ENCODE measurements around the gene RBP2.

RBP2 gene

DNA sequence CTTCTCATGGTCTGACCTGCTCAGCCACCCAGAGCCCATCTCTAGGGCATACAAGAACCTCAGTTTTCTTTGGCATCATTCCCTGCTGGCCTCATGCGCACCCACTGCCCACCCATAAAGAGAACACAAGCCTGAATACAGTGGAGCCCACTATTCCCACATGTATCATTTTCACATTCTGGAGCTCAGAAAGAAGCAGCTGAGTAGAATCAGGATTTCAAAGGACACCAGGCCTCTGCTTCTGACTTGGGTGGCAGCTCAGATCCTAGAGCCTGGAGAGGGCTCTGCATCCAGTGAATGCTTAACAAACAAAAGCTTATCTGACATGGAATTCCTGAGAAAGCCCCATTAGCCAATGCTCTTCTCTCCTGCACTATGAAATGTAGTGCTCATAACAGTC, 34.7 kb downstream of the RBP2 start:
- peaks cover 0 to 5% of the 10 kb centered on the region in 2 donors for H3K4me1 ChIP-seq (ENCODE audit: control insufficient read depth in 2 of 2, insufficient read depth in 1 of 2, low read depth in 1 of 2, low read length in 2 of 2)
- H3K14ac ChIP-seq (ENCODE audit: low read length) = no peak overlapping the region
- no peak overlapping the region for H2BK5ac ChIP-seq (ENCODE audit: low read length)
- WGBS, 2 donors (ENCODE audit: extremely low coverage in 2 of 2, insufficient read length in 2 of 2, insufficient replicate concordance in 1 of 2) = no CpG with 5 or more reads among the region's 1 CpG
- H2BK15ac ChIP-seq (ENCODE audit: low read length) = no peak overlapping the region
- no peak overlapping the region for H3K23ac ChIP-seq (ENCODE audit: low read depth, low read length, poor library complexity)
- no peak overlapping the region for H2BK12ac ChIP-seq (ENCODE audit: low read length)
- no peak overlapping the region for H4K8ac ChIP-seq (ENCODE audit: low read depth, low read length)
- H2AK5ac ChIP-seq (ENCODE audit: low read depth, low read length) = no peak overlapping the region
- no peak overlapping the region for H2BK120ac ChIP-seq (ENCODE audit: low read depth, low read length)
- no peak overlapping the region for H3K4ac ChIP-seq (ENCODE audit: low read length)
- H3K18ac ChIP-seq (ENCODE audit: low read length) = no peak overlapping the region
- no peak overlapping the region for H4K91ac ChIP-seq (ENCODE audit: low read depth, low read length, poor library complexity)
- peaks cover 0 to 2% of the 10 kb centered on the region in 2 donors for H3K36me3 ChIP-seq (replicated peaks in 1 of 2; ENCODE audit: control insufficient read depth in 2 of 2, insufficient read depth in 2 of 2, low read length in 2 of 2)
- no peak overlapping the region for H3K4me2 ChIP-seq (ENCODE audit: insufficient read depth, low read length, poor library complexity, severe bottlenecking)
- no peak overlapping the region for H3K4me3 ChIP-seq (ENCODE audit: low read length in 2 of 2)
- no peak for DNase-seq (ENCODE audit: low spot score)
- H3K27me3 ChIP-seq (ENCODE audit: control insufficient read depth in 3 of 3, insufficient read depth in 3 of 3, low read depth in 1 of 3, low read length in 3 of 3) = no peaks in the 10 kb centered on the region
- H3K9me3 ChIP-seq (replicated peaks in 1 of 2; ENCODE audit: control insufficient read depth in 2 of 2, insufficient read depth in 1 of 2, low read depth in 1 of 2, low read length in 2 of 2) = no peaks in the 10 kb centered on the region
- H3K79me1 ChIP-seq (ENCODE audit: low read depth, low read length) = no peaks in the 10 kb centered on the region
- H2AFZ ChIP-seq (ENCODE audit: low read length) = no peak overlapping the region
- H3K9ac ChIP-seq (ENCODE audit: low read depth, low read length, poor library complexity) = no peak overlapping the region
- H3K27ac ChIP-seq (replicated peaks; ENCODE audit: low read length) = no peak overlapping the region

DNA sequence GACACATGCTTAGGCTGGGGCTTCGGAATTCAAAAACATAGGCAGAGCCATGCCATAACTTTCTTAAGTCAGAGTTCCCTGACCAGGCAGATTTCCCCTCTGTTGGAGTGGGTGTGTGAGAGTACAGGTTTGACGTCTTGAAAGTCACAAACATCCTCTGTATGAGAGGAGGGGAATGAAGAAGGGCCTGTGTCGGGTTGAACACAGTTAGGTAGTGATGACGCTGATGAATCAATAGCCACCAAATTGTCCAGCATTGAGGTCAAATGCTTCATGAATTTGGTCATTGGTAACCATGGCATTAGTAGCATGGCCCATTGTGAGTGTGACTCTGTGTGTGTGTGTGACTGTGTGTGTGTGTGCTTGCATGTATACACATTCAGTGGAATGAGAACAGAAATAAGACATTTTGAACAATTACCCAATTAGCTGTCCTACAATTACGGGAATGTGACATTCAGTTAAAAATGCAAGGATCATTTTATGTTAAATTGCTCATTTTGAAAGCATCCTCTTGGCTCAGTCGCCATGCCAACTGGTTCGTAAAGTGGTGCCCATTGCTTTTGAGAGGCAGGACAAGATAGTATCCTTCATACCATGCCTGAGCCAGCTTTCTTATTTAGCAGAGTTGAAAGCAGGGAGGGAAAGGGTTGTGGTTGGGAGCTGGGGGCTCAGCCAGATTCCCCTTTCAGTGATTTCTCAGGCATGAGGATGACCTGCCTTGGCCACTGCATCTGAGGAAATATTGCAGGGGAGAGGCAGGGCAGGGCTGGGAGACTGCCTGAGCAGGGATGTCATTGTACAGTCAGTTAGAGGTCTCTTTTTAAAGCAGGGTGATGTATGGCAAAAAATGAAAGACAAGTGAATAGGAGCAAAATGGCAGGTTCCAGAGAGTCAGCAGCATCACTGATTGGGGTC, 35.4 kb downstream of the RBP2 start:
- no peak overlapping the region for H3K4me3 ChIP-seq (ENCODE audit: low read length in 2 of 2)
- no peak overlapping the region for H2AK5ac ChIP-seq (ENCODE audit: low read depth, low read length)
- no peak overlapping the region for H2BK12ac ChIP-seq (ENCODE audit: low read length)
- H2AFZ ChIP-seq (ENCODE audit: low read length) = no peak overlapping the region
- H3K27me3 ChIP-seq (ENCODE audit: control insufficient read depth in 3 of 3, insufficient read depth in 3 of 3, low read depth in 1 of 3, low read length in 3 of 3) = no peaks in the 10 kb centered on the region
- no peaks in the 10 kb centered on the region for H3K79me1 ChIP-seq (ENCODE audit: low read depth, low read length)
- H3K9me3 ChIP-seq (replicated peaks in 1 of 2; ENCODE audit: control insufficient read depth in 2 of 2, insufficient read depth in 1 of 2, low read depth in 1 of 2, low read length in 2 of 2) = no peaks in the 10 kb centered on the region
- peaks cover 0 to 4% of the 10 kb centered on the region in 2 donors for H3K36me3 ChIP-seq (replicated peaks in 1 of 2; ENCODE audit: control insufficient read depth in 2 of 2, insufficient read depth in 2 of 2, low read length in 2 of 2)
- no peak overlapping the region for H4K91ac ChIP-seq (ENCODE audit: low read depth, low read length, poor library complexity)
- H3K9ac ChIP-seq (ENCODE audit: low read depth, low read length, poor library complexity) = no peak overlapping the region
- no peak for DNase-seq (ENCODE audit: low spot score)
- H3K4me2 ChIP-seq (ENCODE audit: insufficient read depth, low read length, poor library complexity, severe bottlenecking) = no peak overlapping the region
- H2BK15ac ChIP-seq (ENCODE audit: low read length) = no peak overlapping the region
- no peak overlapping the region for H4K8ac ChIP-seq (ENCODE audit: low read depth, low read length)
- WGBS, 2 donors (ENCODE audit: extremely low coverage in 2 of 2, insufficient read length in 2 of 2, insufficient replicate concordance in 1 of 2) = no CpG with 5 or more reads among the region's 7 CpGs
- H3K27ac ChIP-seq (replicated peaks; ENCODE audit: low read length) = no peak overlapping the region
- H3K14ac ChIP-seq (ENCODE audit: low read length) = no peak overlapping the region
- no peak overlapping the region for H3K4ac ChIP-seq (ENCODE audit: low read length)
- no peak overlapping the region for H3K23ac ChIP-seq (ENCODE audit: low read depth, low read length, poor library complexity)
- peaks cover 0 to 5% of the 10 kb centered on the region in 2 donors for H3K4me1 ChIP-seq (ENCODE audit: control insufficient read depth in 2 of 2, insufficient read depth in 1 of 2, low read depth in 1 of 2, low read length in 2 of 2)
- H2BK120ac ChIP-seq (ENCODE audit: low read depth, low read length) = no peak overlapping the region
- H2BK5ac ChIP-seq (ENCODE audit: low read length) = no peak overlapping the region
- no peak overlapping the region for H3K18ac ChIP-seq (ENCODE audit: low read length)

DNA sequence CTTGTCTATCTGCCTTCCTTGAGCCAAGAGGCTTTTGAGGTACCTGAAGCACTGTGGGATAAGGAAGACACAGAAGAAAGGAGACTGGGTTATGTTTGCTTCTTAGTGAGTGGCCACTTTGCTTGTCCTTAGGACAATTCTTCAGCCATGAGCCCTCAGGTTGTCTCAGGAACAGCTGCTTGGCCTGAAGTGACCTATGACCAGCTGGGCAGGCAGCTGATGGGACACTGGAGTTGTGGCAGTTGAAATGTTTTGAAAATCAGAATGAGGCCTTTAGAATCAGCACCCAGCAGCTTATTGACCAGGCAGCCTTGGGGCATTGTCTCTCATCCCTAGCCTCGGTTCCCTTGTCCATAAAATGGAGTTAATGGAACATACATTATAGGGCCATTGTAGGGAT, 37.0 kb downstream of the RBP2 start:
- H3K27me3 ChIP-seq (ENCODE audit: control insufficient read depth in 3 of 3, insufficient read depth in 3 of 3, low read depth in 1 of 3, low read length in 3 of 3) = no peaks in the 10 kb centered on the region
- H3K36me3 ChIP-seq (replicated peaks in 1 of 2; ENCODE audit: control insufficient read depth in 2 of 2, insufficient read depth in 2 of 2, low read length in 2 of 2) = peaks cover 0 to 4% of the 10 kb centered on the region in 2 donors
- no peak overlapping the region for H3K4me3 ChIP-seq (ENCODE audit: low read length in 2 of 2)
- H3K4me1 ChIP-seq (ENCODE audit: control insufficient read depth in 2 of 2, insufficient read depth in 1 of 2, low read depth in 1 of 2, low read length in 2 of 2) = peaks cover 0 to 5% of the 10 kb centered on the region in 2 donors
- H3K4ac ChIP-seq (ENCODE audit: low read length) = no peak overlapping the region
- H3K27ac ChIP-seq (replicated peaks; ENCODE audit: low read length) = no peak overlapping the region
- H2BK12ac ChIP-seq (ENCODE audit: low read length) = no peak overlapping the region
- no peak overlapping the region for H3K9ac ChIP-seq (ENCODE audit: low read depth, low read length, poor library complexity)
- no peak for DNase-seq (ENCODE audit: low spot score)
- no peak overlapping the region for H3K23ac ChIP-seq (ENCODE audit: low read depth, low read length, poor library complexity)
- no peak overlapping the region for H2AFZ ChIP-seq (ENCODE audit: low read length)
- WGBS, 2 donors (ENCODE audit: extremely low coverage in 2 of 2, insufficient read length in 2 of 2, insufficient replicate concordance in 1 of 2) = no CpG with 5 or more reads among the region's 1 CpG
- H4K8ac ChIP-seq (ENCODE audit: low read depth, low read length) = no peak overlapping the region
- no peak overlapping the region for H4K91ac ChIP-seq (ENCODE audit: low read depth, low read length, poor library complexity)
- H3K4me2 ChIP-seq (ENCODE audit: insufficient read depth, low read length, poor library complexity, severe bottlenecking) = no peak overlapping the region
- H3K14ac ChIP-seq (ENCODE audit: low read length) = no peak overlapping the region
- H2BK5ac ChIP-seq (ENCODE audit: low read length) = no peak overlapping the region
- no peak overlapping the region for H2BK120ac ChIP-seq (ENCODE audit: low read depth, low read length)
- H3K9me3 ChIP-seq (replicated peaks in 1 of 2; ENCODE audit: control insufficient read depth in 2 of 2, insufficient read depth in 1 of 2, low read depth in 1 of 2, low read length in 2 of 2) = no peaks in the 10 kb centered on the region
- H3K79me1 ChIP-seq (ENCODE audit: low read depth, low read length) = no peaks in the 10 kb centered on the region
- no peak overlapping the region for H2BK15ac ChIP-seq (ENCODE audit: low read length)
- no peak overlapping the region for H3K18ac ChIP-seq (ENCODE audit: low read length)
- H2AK5ac ChIP-seq (ENCODE audit: low read depth, low read length) = no peak overlapping the region

DNA sequence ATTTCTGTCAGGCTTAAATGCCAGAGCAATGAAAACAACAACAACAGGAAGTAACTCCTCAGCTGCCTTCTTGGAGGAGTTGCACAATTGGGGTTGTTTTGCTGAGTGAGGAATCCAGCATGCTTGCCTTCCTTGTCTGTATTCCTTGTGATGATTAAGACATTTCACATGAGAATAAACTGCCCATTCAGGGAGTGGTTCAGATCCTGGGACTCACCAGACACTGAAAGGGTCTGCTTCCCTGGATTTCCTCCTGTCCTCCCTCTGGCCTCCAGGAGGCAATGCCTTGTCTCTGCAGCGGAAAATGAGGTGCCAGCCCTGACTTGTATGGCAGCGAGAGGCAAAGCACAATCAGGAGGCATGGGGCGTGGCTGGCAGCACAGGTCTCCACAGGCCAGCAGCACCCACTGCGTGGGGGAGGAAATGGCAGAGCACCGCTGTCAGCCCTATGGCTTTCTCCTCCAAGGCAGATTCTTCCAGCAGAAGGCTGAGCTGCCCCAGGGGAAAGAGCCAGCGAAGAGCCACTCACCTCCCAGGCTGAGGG, 41.5 kb downstream of the RBP2 start:
- Histone ChIP-seq H3K79me1 (ENCODE audit: low read depth, low read length) (no peaks in the 10 kb centered on the region), H3K36me3 (replicated peaks in 1 of 2; ENCODE audit: control insufficient read depth in 2 of 2, insufficient read depth in 2 of 2, low read length in 2 of 2) (peaks cover 0 to 4% of the 10 kb centered on the region in 2 donors), H3K4me1 (ENCODE audit: control insufficient read depth in 2 of 2, insufficient read depth in 1 of 2, low read depth in 1 of 2, low read length in 2 of 2) (no peaks in the 10 kb centered on the region), H4K91ac (ENCODE audit: low read depth, low read length, poor library complexity) (no peak overlapping the region), H2BK15ac (ENCODE audit: low read length) (no peak overlapping the region), H2BK12ac (ENCODE audit: low read length) (no peak overlapping the region), H3K27me3 (ENCODE audit: control insufficient read depth in 3 of 3, insufficient read depth in 3 of 3, low read depth in 1 of 3, low read length in 3 of 3) (no peaks in the 10 kb centered on the region), H3K9me3 (replicated peaks in 1 of 2; ENCODE audit: control insufficient read depth in 2 of 2, insufficient read depth in 1 of 2, low read depth in 1 of 2, low read length in 2 of 2) (peaks cover 0 to 6% of the 10 kb centered on the region in 2 donors), H2BK5ac (ENCODE audit: low read length) (no peak overlapping the region), H2AFZ (ENCODE audit: low read length) (no peak overlapping the region), H3K4me2 (ENCODE audit: insufficient read depth, low read length, poor library complexity, severe bottlenecking) (no peak overlapping the region), H3K23ac (ENCODE audit: low read depth, low read length, poor library complexity) (no peak overlapping the region), H2AK5ac (ENCODE audit: low read depth, low read length) (no peak overlapping the region), H4K8ac (ENCODE audit: low read depth, low read length) (no peak overlapping the region), H2BK120ac (ENCODE audit: low read depth, low read length) (no peak overlapping the region), H3K4ac (ENCODE audit: low read length) (no peak overlapping the region), H3K9ac (ENCODE audit: low read depth, low read length, poor library complexity) (no peak overlapping the region), H3K14ac (ENCODE audit: low read length) (no peak overlapping the region), H3K18ac (ENCODE audit: low read length) (no peak overlapping the region), H3K27ac (replicated peaks; ENCODE audit: low read length) (no peak overlapping the region), H3K4me3 (ENCODE audit: low read length in 2 of 2) (no peak overlapping the region)
- no peak for DNase-seq (ENCODE audit: low spot score)
- no CpG with 5 or more reads among the region's 6 CpGs for WGBS, 2 donors (ENCODE audit: extremely low coverage in 2 of 2, insufficient read length in 2 of 2, insufficient replicate concordance in 1 of 2)
